CD4-positive, alpha-beta T cell (primary cell): ENCODE results near the gene TNRC6A. TPM values are rescaled to one million over a fixed set of nuclear protein-coding genes. Genes with fewer than 3 reads are reported as not detected.
"Not testable (repeated sequence)": the region's sequence is repeated elsewhere in the genome, so short reads cannot be mapped to it uniquely, and the experiment has no call there.

Experiments used
- ATAC-seq: fragments of 200-7000 bp; cut with Tn5 transposase; one replicate; pipeline ENCODE4 v1.10.0; 2022; ENCODE audit warnings: mild to moderate bottlenecking; ENCODE audit not compliant: poor library complexity
- CTCF ChIA-PET: fragments of 350-600 bp; sonication (Branson Sonifier 250); formaldehyde crosslinking; loops from one replicate; lab custom pipeline; 2021; ENCODE audit warnings: antibody characterized with exemption, inconsistent platforms; lab: Charles Lee
- POLR2A ChIA-PET: fragments of 350-600 bp; sonication (Branson Sonifier 250); formaldehyde crosslinking; loops from one replicate; lab custom pipeline; 2021; ENCODE audit warnings: antibody characterized with exemption, inconsistent platforms; lab: Charles Lee
- DNase-seq, 14 experiments: peaks; one replicate each; pipeline ENCODE4 v3.0.0-alpha.2; 2013 to 2020; ENCODE audit warnings: mixed read lengths in 2 of 14
- H3K27ac ChIP-seq, 2 donors: one replicate each; pipeline versions ENCODE4 v1.5.1 to v1.7.0; 2013; ENCODE audit warnings: low read length in 2 of 2, low read depth in 1 of 2, mild to moderate bottlenecking in 1 of 2
- H3K27me3 ChIP-seq, 2 experiments: 1 replicate in 1 of 2; 2 replicates in 1 of 2; pipeline versions ENCODE4 v1.6.1 to v1.7.0; 2013; ENCODE audit warnings: low read length in 2 of 2, control low read depth in 1 of 2, mild to moderate bottlenecking in 1 of 2, moderate library complexity in 1 of 2; ENCODE audit not compliant: insufficient read depth in 2 of 2, control insufficient read depth in 1 of 2
- H3K36me3 ChIP-seq: one replicate; pipeline ENCODE4 v1.6.1; 2013; ENCODE audit warnings: low read length, control low read depth; ENCODE audit not compliant: insufficient read depth
- H3K4me1 ChIP-seq: one replicate; pipeline ENCODE4 v1.6.1; 2013; ENCODE audit warnings: low read length, control low read depth; ENCODE audit not compliant: insufficient read depth
- H3K4me3 ChIP-seq: one replicate; pipeline ENCODE4 v1.5.1; 2013; ENCODE audit warnings: mild to moderate bottlenecking, low read length, moderate library complexity
- H3K9me3 ChIP-seq, 2 experiments: 1 replicate in 1 of 2; 2 replicates in 1 of 2; pipeline versions ENCODE4 v1.6.1 to v1.7.0; 2013; ENCODE audit warnings: low read length in 2 of 2, mild to moderate bottlenecking in 2 of 2, control low read depth in 1 of 2, moderate library complexity in 1 of 2; ENCODE audit not compliant: control insufficient read depth in 1 of 2, insufficient read depth in 1 of 2
- H3K27ac Mint-ChIP-seq: one replicate; pipeline ENCODE4 v1.8.0; 2020; ENCODE audit warnings: mixed read lengths
- H3K27me3 Mint-ChIP-seq: one replicate; pipeline ENCODE4 v1.8.0; 2021; ENCODE audit warnings: mixed read lengths
- H3K36me3 Mint-ChIP-seq: one replicate; pipeline ENCODE4 v1.8.0; 2021; ENCODE audit warnings: low read depth, mixed read lengths
- H3K4me1 Mint-ChIP-seq: one replicate; pipeline ENCODE4 v1.8.0; 2021; ENCODE audit warnings: low read depth, mixed read lengths
- H3K4me3 Mint-ChIP-seq: one replicate; pipeline ENCODE4 v1.8.0; 2020; ENCODE audit warnings: mild to moderate bottlenecking, mixed read lengths
- H3K9me3 Mint-ChIP-seq: one replicate; pipeline ENCODE4 v1.8.0; 2020; ENCODE audit warnings: mixed read lengths
- intact Hi-C, 2 experiments: fragments of 100-400 bp; cut with DNase I in 1 of 2; cut with micrococcal nuclease in 1 of 2; formaldehyde crosslinking; loops; one replicate each; pipeline versions ENCODE4 v1.15.1 to v1.9.0; 2023 to 2025; cut with DNase I, micrococcal nuclease
- total RNA-seq, 174 experiments: library from RNA in 2 of 174; stranded (reverse) in 2 of 174; gene quantifications; one replicate each; pipeline ENCODE4 v1.2.3 and lab custom pipeline; 2021 to 2026
- TF ChIP-seq, protein P1 (sequence below): fragments of 200-600 bp; IDR thresholded peaks from one replicate; pipeline ENCODE4 v1.8.0; 2022; ENCODE audit warnings: antibody characterized with exemption, mild to moderate bottlenecking

TNRC6A gene
- total RNA-seq, 2 experiments from 2014 or later: 70.4 to 74.6 TPM

- H3K27ac Mint-ChIP-seq: no peak overlapping the region
- ChIA-PET POLR2A (interaction anchor here (1.1 kb wide), 1 partner anchor 8 kb away, joined by 3 read pairs; no protein-coding TSS in a partner anchor), CTCF (no interaction called here)
- H3K9me3 ChIP-seq: no peaks in the 10 kb centered on the region
- peaks cover 13% of the 10 kb centered on the region for H3K36me3 ChIP-seq
- no peak overlapping the region for H3K27ac ChIP-seq
- no peaks in the 10 kb centered on the region for H3K27me3 Mint-ChIP-seq
- no peak for ATAC-seq
- no peaks in the 10 kb centered on the region for H3K27me3 ChIP-seq
- intact Hi-C loops: loop anchor here in 1 of 2 experiments (5.0 kb wide), 2 partner anchors 38 to 197 kb away; no protein-coding TSS in a partner anchor
- H3K4me3 ChIP-seq: no peak overlapping the region
- H3K4me3 Mint-ChIP-seq: no peak overlapping the region
- peaks cover 34% of the 10 kb centered on the region for H3K4me1 ChIP-seq
- H3K9me3 Mint-ChIP-seq: no peaks in the 10 kb centered on the region
- TF ChIP-seq, protein P1, sequence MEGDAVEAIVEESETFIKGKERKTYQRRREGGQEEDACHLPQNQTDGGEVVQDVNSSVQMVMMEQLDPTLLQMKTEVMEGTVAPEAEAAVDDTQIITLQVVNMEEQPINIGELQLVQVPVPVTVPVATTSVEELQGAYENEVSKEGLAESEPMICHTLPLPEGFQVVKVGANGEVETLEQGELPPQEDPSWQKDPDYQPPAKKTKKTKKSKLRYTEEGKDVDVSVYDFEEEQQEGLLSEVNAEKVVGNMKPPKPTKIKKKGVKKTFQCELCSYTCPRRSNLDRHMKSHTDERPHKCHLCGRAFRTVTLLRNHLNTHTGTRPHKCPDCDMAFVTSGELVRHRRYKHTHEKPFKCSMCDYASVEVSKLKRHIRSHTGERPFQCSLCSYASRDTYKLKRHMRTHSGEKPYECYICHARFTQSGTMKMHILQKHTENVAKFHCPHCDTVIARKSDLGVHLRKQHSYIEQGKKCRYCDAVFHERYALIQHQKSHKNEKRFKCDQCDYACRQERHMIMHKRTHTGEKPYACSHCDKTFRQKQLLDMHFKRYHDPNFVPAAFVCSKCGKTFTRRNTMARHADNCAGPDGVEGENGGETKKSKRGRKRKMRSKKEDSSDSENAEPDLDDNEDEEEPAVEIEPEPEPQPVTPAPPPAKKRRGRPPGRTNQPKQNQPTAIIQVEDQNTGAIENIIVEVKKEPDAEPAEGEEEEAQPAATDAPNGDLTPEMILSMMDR: no peak
- H3K4me1 Mint-ChIP-seq: peaks cover 99% of the 10 kb centered on the region
- peaks cover 36% of the 10 kb centered on the region for H3K36me3 Mint-ChIP-seq
- no peak for DNase-seq
Observed at GRCh38 chr16:24738895-24739294, 9.4 kb downstream of the TNRC6A start.

DNA sequence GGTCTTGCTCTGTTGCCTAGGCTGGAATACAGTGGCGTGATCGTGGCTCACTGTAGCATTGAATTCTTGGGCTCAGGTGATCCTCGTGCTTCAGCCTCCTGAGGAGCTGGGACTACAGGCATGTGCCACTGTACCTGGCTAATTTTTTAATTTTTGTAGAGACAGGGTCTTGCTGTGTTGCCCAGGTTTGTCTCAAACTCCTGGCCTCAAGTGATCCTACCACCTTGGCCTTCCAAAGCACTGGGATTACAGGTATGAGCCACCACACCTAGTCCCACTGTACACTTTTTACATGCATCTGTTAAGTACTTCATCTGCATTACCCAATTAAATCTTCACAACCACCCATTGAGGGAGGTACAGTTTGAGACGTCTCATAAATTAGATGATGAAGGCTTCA lies 12.4 kb downstream of the TNRC6A start:
- H3K4me1 Mint-ChIP-seq: peaks cover 99% of the 10 kb centered on the region
- H3K36me3 Mint-ChIP-seq: peaks cover 55% of the 10 kb centered on the region
- H3K4me3 Mint-ChIP-seq: no peak overlapping the region
- CTCF ChIA-PET: no interaction called here
- H3K27ac Mint-ChIP-seq: no peak overlapping the region
- peaks cover 35% of the 10 kb centered on the region for H3K4me1 ChIP-seq
- H3K27me3 Mint-ChIP-seq: no peaks in the 10 kb centered on the region
- DNase-seq: no peak
- H3K9me3 Mint-ChIP-seq: no peaks in the 10 kb centered on the region
- intact Hi-C loops: no loop called here
- no peak for ATAC-seq
- POLR2A ChIA-PET: interaction anchor here (1.5 kb wide), 1 partner anchor 11 kb away, joined by 5 read pairs; no protein-coding TSS in a partner anchor
- H3K4me3 ChIP-seq: no peak overlapping the region
- H3K36me3 ChIP-seq: peaks cover 27% of the 10 kb centered on the region
- TF ChIP-seq, protein P1: no peak
- H3K9me3 ChIP-seq: no peaks in the 10 kb centered on the region
- no peak overlapping the region for H3K27ac ChIP-seq
- no peaks in the 10 kb centered on the region for H3K27me3 ChIP-seq

- H3K27ac Mint-ChIP-seq, H3K9me3 ChIP-seq, ATAC-seq, H3K9me3 Mint-ChIP-seq, H3K27me3 ChIP-seq, intact Hi-C loops, H3K27me3 Mint-ChIP-seq, DNase-seq, H3K27ac ChIP-seq, POLR2A ChIA-PET, H3K4me3 ChIP-seq, H3K4me3 Mint-ChIP-seq: not testable (repeated sequence)
- Histone ChIP-seq H3K4me1 (peaks cover 35% of the 10 kb centered on the region), H3K36me3 (peaks cover 27% of the 10 kb centered on the region)
- Mint-ChIP-seq H3K36me3 (peaks cover 62% of the 10 kb centered on the region), H3K4me1 (peaks cover 99% of the 10 kb centered on the region)
- CTCF ChIA-PET: interaction anchor here (1.2 kb wide), 1 partner anchor 15 kb away, joined by 3 read pairs; no protein-coding TSS in a partner anchor
Observed at GRCh38 chr16:24742610-24743009, 13.2 kb downstream of the TNRC6A start.

GRCh38 chr16:24745391-24745790 lies 15.9 kb downstream of the TNRC6A start:
- DNase-seq: no peak
- H3K4me1 Mint-ChIP-seq: peaks cover 96% of the 10 kb centered on the region
- no peak for ATAC-seq
- Histone ChIP-seq H3K27me3 (no peaks in the 10 kb centered on the region), H3K27ac (no peak overlapping the region), H3K4me3 (no peak overlapping the region), H3K9me3 (no peaks in the 10 kb centered on the region), H3K36me3 (peaks cover 29% of the 10 kb centered on the region), H3K4me1 (peaks cover 43% of the 10 kb centered on the region)
- no peaks in the 10 kb centered on the region for H3K9me3 Mint-ChIP-seq
- ChIA-PET POLR2A (interaction anchor here (2.0 kb wide), 1 partner anchor 15 kb away, joined by 5 read pairs; no protein-coding TSS in a partner anchor), CTCF (interaction anchor here (1.0 to 1.3 kb wide), 3 partner anchors 10 to 19 kb away, joined by 3 to 5 read pairs (median 4); no protein-coding TSS in a partner anchor)
- peak overlapping the region; percentile 3 for H3K27ac Mint-ChIP-seq
- TF ChIP-seq, protein P1: no peak
- intact Hi-C loops: no loop called here
- peaks cover 69% of the 10 kb centered on the region for H3K36me3 Mint-ChIP-seq
- no peak overlapping the region for H3K4me3 Mint-ChIP-seq
- no peaks in the 10 kb centered on the region for H3K27me3 Mint-ChIP-seq
